H1 (cell line): ENCODE results near the gene GSE1. TPM values are rescaled to one million over a fixed set of nuclear protein-coding genes. Genes with fewer than 3 reads are reported as not detected.

Experiments used
- CTCF ChIA-PET: fragments of 300-600 bp; sonication (Branson Sonifier 250); formaldehyde crosslinking; loops from one replicate; lab custom pipeline; 2021; ENCODE audit not compliant: partially characterized antibody; lab: Charles Lee
- POLR2A ChIA-PET: fragments of 300-600 bp; sonication (Branson Sonifier 250); formaldehyde crosslinking; loops from one replicate; lab custom pipeline; 2021; ENCODE audit warnings: inconsistent platforms; ENCODE audit not compliant: partially characterized antibody; lab: Charles Lee
- DNase-seq, 2 experiments: peaks; one replicate each; pipeline versions ENCODE4 v3.0.0 to v3.0.0-alpha.2; 2010 to 2022; ENCODE audit warnings: low spot score in 2 of 2, low read depth in 1 of 2, mixed read lengths in 1 of 2
- FAIRE-seq: peaks from 2 replicates; lab custom pipeline; 2011; peaks lifted over from hg19 to GRCh38; lab: Jason Lieb, UNC
- H2AFZ ChIP-seq: 2 replicates; pipeline ENCODE4 v1.8.1; 2012; ENCODE audit warnings: low read length, inconsistent platforms
- H2AK5ac ChIP-seq: 2 replicates; pipeline ENCODE4 v1.6.1; 2013; ENCODE audit warnings: low read depth, low read length
- H2BK120ac ChIP-seq: replicated peaks from 2 replicates; pipeline ENCODE3; 2013; ENCODE audit warnings: low read depth, low read length, inconsistent platforms
- H2BK12ac ChIP-seq: 2 replicates; pipeline ENCODE4 v1.6.1; 2013; ENCODE audit warnings: low read depth, low read length
- H2BK15ac ChIP-seq: 2 replicates; pipeline ENCODE4 v1.6.1; 2013; ENCODE audit warnings: low read length
- H2BK20ac ChIP-seq: 2 replicates; pipeline ENCODE4 v1.6.1; 2013; ENCODE audit warnings: low read length
- H2BK5ac ChIP-seq: 2 replicates; pipeline ENCODE4 v1.6.1; 2013; ENCODE audit warnings: low read depth, low read length
- H3K14ac ChIP-seq: 2 replicates; pipeline ENCODE4 v1.6.1; 2013; ENCODE audit warnings: inconsistent platforms; ENCODE audit not compliant: insufficient read length
- H3K18ac ChIP-seq: 2 replicates; pipeline ENCODE4 v1.6.1; 2013; ENCODE audit warnings: low read length; ENCODE audit errors: extremely low read depth
- H3K23ac ChIP-seq: 2 replicates; pipeline ENCODE4 v1.6.1; 2013; ENCODE audit warnings: inconsistent platforms; ENCODE audit not compliant: insufficient read length
- H3K23me2 ChIP-seq: 2 replicates; pipeline ENCODE4 v1.6.1; 2013; ENCODE audit warnings: low read depth, low read length
- H3K27ac ChIP-seq: 2 replicates; pipeline ENCODE4 v1.6.1; 2011; ENCODE audit warnings: low read depth, low read length, inconsistent platforms
- H3K27me3 ChIP-seq, 4 experiments: replicated peaks in 1 of 4; 1 replicate in 1 of 4; 2 replicates in 3 of 4; pipeline versions ENCODE4 v1.6.1 to v1.8.1; 2011 to 2013; ENCODE audit warnings: low read length in 3 of 4, mild to moderate bottlenecking in 3 of 4, inconsistent platforms in 2 of 4, mixed read lengths in 2 of 4, moderate library complexity in 1 of 4; ENCODE audit not compliant: control insufficient read depth in 3 of 4, insufficient read depth in 3 of 4; ENCODE audit errors: extremely low read depth in 1 of 4
- H3K36me3 ChIP-seq, 4 experiments: 2 replicates each; pipeline versions ENCODE4 v1.6.1 to v1.8.1; 2011 to 2013; ENCODE audit warnings: mild to moderate bottlenecking in 4 of 4, low read length in 3 of 4, moderate library complexity in 2 of 4, control low read depth in 1 of 4, inconsistent platforms in 1 of 4; ENCODE audit not compliant: insufficient read depth in 4 of 4, control insufficient read depth in 2 of 4
- H3K4ac ChIP-seq: replicated peaks from 2 replicates; pipeline ENCODE3; 2013; ENCODE audit warnings: low read length, low read depth, mixed read lengths, inconsistent platforms; ENCODE audit not compliant: insufficient read length
- H3K4me1 ChIP-seq, 4 experiments: replicated peaks in 1 of 4; 1 replicate in 1 of 4; 2 replicates in 3 of 4; pipeline versions ENCODE4 v1.6.1 to v1.8.1; 2011 to 2013; ENCODE audit warnings: low read length in 3 of 4, inconsistent platforms in 2 of 4, mixed read lengths in 1 of 4; ENCODE audit not compliant: insufficient read depth in 4 of 4, control insufficient read depth in 3 of 4
- H3K4me2 ChIP-seq, 2 experiments: 2 replicates each; pipeline versions ENCODE4 v1.6.1 to v1.8.1; 2011 to 2013; ENCODE audit warnings: low read depth in 2 of 2, low read length in 2 of 2, control low read depth in 1 of 2, inconsistent platforms in 1 of 2, mild to moderate bottlenecking in 1 of 2; ENCODE audit not compliant: insufficient read depth in 1 of 2
- H3K4me3 ChIP-seq, 4 experiments: fragments of 200-600, 300-600 bp in 1 of 4; sonication (generic), shearing (Covaris generic), sonication (Bioruptor Twin) in 1 of 4; 2 replicates each; pipeline versions ENCODE4 v1.5.1 to v1.8.1; 2011 to 2016; ENCODE audit warnings: low read length in 4 of 4, low read depth in 3 of 4, control low read depth in 2 of 4, inconsistent platforms in 2 of 4, mild to moderate bottlenecking in 2 of 4, mixed read lengths in 1 of 4, moderate library complexity in 1 of 4; ENCODE audit not compliant: insufficient read depth in 2 of 4; ENCODE audit errors: extremely low read depth in 1 of 4
- H3K56ac ChIP-seq: replicated peaks from 2 replicates; pipeline ENCODE3; 2013; ENCODE audit warnings: low read depth, mild to moderate bottlenecking, mixed read lengths, low read length, inconsistent platforms; ENCODE audit not compliant: insufficient read length
- H3K79me1 ChIP-seq: 2 replicates; pipeline ENCODE4 v1.6.1; 2013; ENCODE audit warnings: low read depth, low read length, control low read depth
- H3K79me2 ChIP-seq, 2 experiments: 2 replicates each; pipeline versions ENCODE4 v1.6.1 to v1.8.1; 2012 to 2013; ENCODE audit warnings: low read length in 2 of 2, mild to moderate bottlenecking in 2 of 2, inconsistent platforms in 1 of 2; ENCODE audit not compliant: insufficient read depth in 2 of 2, control insufficient read depth in 1 of 2
- H3K9ac ChIP-seq, 4 experiments: replicated peaks in 1 of 4; 1 replicate in 1 of 4; 2 replicates in 3 of 4; pipeline versions ENCODE4 v1.6.1 to v1.8.1; 2011 to 2013; ENCODE audit warnings: low read depth in 3 of 4, low read length in 3 of 4, control low read depth in 2 of 4, mild to moderate bottlenecking in 2 of 4, moderate library complexity in 2 of 4, inconsistent platforms in 1 of 4; ENCODE audit errors: extremely low read depth in 1 of 4
- H3K9me3 ChIP-seq, 2 experiments: 2 replicates each; pipeline versions ENCODE4 v1.6.1 to v1.8.1; 2012 to 2013; ENCODE audit warnings: mild to moderate bottlenecking in 2 of 2, moderate library complexity in 2 of 2, control low read depth in 1 of 2, inconsistent platforms in 1 of 2, low read depth in 1 of 2, low read length in 1 of 2, mixed read lengths in 1 of 2; ENCODE audit not compliant: insufficient read depth in 2 of 2
- H4K20me1 ChIP-seq, 2 experiments: replicated peaks in 1 of 2; 2 replicates each; pipeline versions ENCODE3 to v1.8.1; 2011 to 2013; ENCODE audit warnings: inconsistent platforms in 2 of 2, low read length in 2 of 2, mild to moderate bottlenecking in 1 of 2; ENCODE audit not compliant: insufficient read depth in 2 of 2, control insufficient read depth in 1 of 2
- H4K5ac ChIP-seq: 2 replicates; pipeline ENCODE4 v1.6.1; 2013; ENCODE audit warnings: low read length, low read depth, mixed read lengths, inconsistent platforms; ENCODE audit not compliant: insufficient read length
- H4K8ac ChIP-seq: 2 replicates; pipeline ENCODE4 v1.8.0; 2013; ENCODE audit warnings: mild to moderate bottlenecking, moderate library complexity, low read length, inconsistent platforms; ENCODE audit not compliant: insufficient read depth; ENCODE audit errors: extremely low read depth
- H4K91ac ChIP-seq: replicated peaks from 2 replicates; pipeline ENCODE3; 2013; ENCODE audit warnings: low read length, mixed read lengths, inconsistent platforms; ENCODE audit not compliant: insufficient read length
- CBX8 ChIP-seq: fragments of 300-800, 300-1000 bp; sonication (generic); IDR thresholded peaks from 2 replicates; pipeline ENCODE4 v1.7.1; 2016; ENCODE audit warnings: low read depth, low read length, borderline replicate concordance
- CREB1 ChIP-seq: IDR thresholded peaks from 2 replicates; pipeline ENCODE4 v1.6.1; 2012; ENCODE audit warnings: inconsistent platforms
- CTCF ChIP-seq, 3 experiments: IDR thresholded peaks; 1 replicate in 2 of 3; 2 replicates in 1 of 3; pipeline versions ENCODE4 v1.5.1 to v1.6.1; 2011; ENCODE audit warnings: low read length in 3 of 3, mild to moderate bottlenecking in 3 of 3, inconsistent platforms in 2 of 3, low read depth in 1 of 3, moderate library complexity in 1 of 3; ENCODE audit not compliant: insufficient read depth in 1 of 3; ENCODE audit errors: control extremely low read depth in 1 of 3
- EGR1 ChIP-seq: IDR thresholded peaks from 2 replicates; pipeline ENCODE4 v1.6.1; 2011; ENCODE audit warnings: low read depth, low read length, borderline replicate concordance
- EZH2 ChIP-seq: fragments of 200-600 bp; sonication (generic); IDR thresholded peaks from 2 replicates; pipeline ENCODE4 v1.7.1; 2012; ENCODE audit warnings: low read depth, mild to moderate bottlenecking, moderate library complexity, low read length, inconsistent platforms; ENCODE audit not compliant: severe bottlenecking
- RFX5 ChIP-seq: IDR thresholded peaks from 2 replicates; pipeline ENCODE4 v1.6.1; 2011; ENCODE audit warnings: low read depth, low read length, improper control_type of control experiment, borderline replicate concordance
- RXRA ChIP-seq: IDR thresholded peaks from 2 replicates; pipeline ENCODE4 v1.6.1; 2011; ENCODE audit warnings: low read depth, mild to moderate bottlenecking, low read length, moderate library complexity; ENCODE audit not compliant: insufficient read depth
- SUZ12 ChIP-seq: fragments of 200-600 bp; sonication (generic); IDR thresholded peaks from 2 replicates; pipeline ENCODE4 v1.6.1; 2012; ENCODE audit warnings: mild to moderate bottlenecking, inconsistent platforms, low read length, moderate library complexity, mixed read lengths
- TAF1 ChIP-seq: IDR thresholded peaks from 2 replicates; pipeline ENCODE4 v1.6.1; 2011; ENCODE audit warnings: mild to moderate bottlenecking, low read depth, low read length
- USF2 ChIP-seq: IDR thresholded peaks from 2 replicates; pipeline ENCODE4 v1.6.1; 2011; ENCODE audit warnings: low read length, improper control_type of control experiment
- WGBS, 2 experiments: shearing (Covaris generic) in 1 of 2; methylation state at CpG; one replicate each; pipeline versions ENCODE4 v1.1.6 to v1.1.7; 2013 to 2015; ENCODE audit warnings: low lambda C conversion rate in 2 of 2, mixed read lengths in 2 of 2, inconsistent platforms in 1 of 2, low coverage in 1 of 2, missing lambda C conversion rate in 1 of 2; ENCODE audit not compliant: insufficient replicate concordance in 2 of 2, insufficient coverage in 1 of 2, insufficient read length in 1 of 2; ENCODE audit errors: extremely low coverage in 1 of 2, missing lambda C conversion rate in 1 of 2; 5-methylcytosine and 5-hydroxymethylcytosine counted together
- polyA plus RNA-seq, 7 experiments: library from polyadenylated mRNA; depleted of rRNA in 3 of 7; stranded (reverse) in 5 of 7; unstranded in 2 of 7; fragments of >200 nt in 5 of 7; fragments of 200-250 nt in 2 of 7; gene quantifications; 1 replicate in 5 of 7; 2 replicates in 1 of 7; 4 replicates in 1 of 7; pipeline versions ENCODE4 v1.2.1 to v1.2.3, GENCODE V29; 2011 to 2013; ENCODE audit warnings: missing spikeins in 2 of 7, mixed read lengths in 2 of 7
- total RNA-seq: library from RNA; stranded (reverse); fragmentation: NEBNext Ultra II Directional; extraction: Animal tissue kit (Norgen Biotek cat#: 25700); gene quantifications from 2 replicates; pipeline ENCODE4 v1.2.1, GENCODE V29; 2021

GSE1 gene
- total and polyA plus RNA-seq, 2 of the 8 experiments (the other 6 are each of a cell fraction or from before 2014, with no cell fraction given): 26.0 to 65.6 TPM

- no peak overlapping the region for H4K5ac ChIP-seq
- H2BK15ac ChIP-seq: no peak overlapping the region
- no peak overlapping the region for H3K23ac ChIP-seq
- H3K14ac ChIP-seq: no peak overlapping the region
- H3K4me3 ChIP-seq: no peak overlapping the region
- H4K20me1 ChIP-seq: no peaks in the 10 kb centered on the region
- H2AFZ ChIP-seq: no peak overlapping the region
- peak overlapping the region; percentile 80 for H4K91ac ChIP-seq
- FAIRE-seq (no peak), DNase-seq (no peak)
- CTCF ChIA-PET: interaction anchor here (0.7 to 5.5 kb wide), 25 partner anchors 9 to 185 kb away, joined by 3 to 26 read pairs (median 4); no protein-coding TSS in a partner anchor
- peak overlapping the region; percentile 66; the same call in 1 of the 2 replicates for H2BK20ac ChIP-seq
- peaks cover 7 to 54% (median 42%) of the 10 kb centered on the region in 4 experiments for H3K4me1 ChIP-seq
- peak overlapping the region in 1 of 2 experiments; percentile 47; a peak in 1 of 4 replicates for H3K4me2 ChIP-seq
- no peak overlapping the region for H3K4ac ChIP-seq
- H3K27me3 ChIP-seq: no peaks in the 10 kb centered on the region
- H4K8ac ChIP-seq: no peak overlapping the region
- H3K79me2 ChIP-seq: peaks cover 0 to 29% of the 10 kb centered on the region in 2 experiments; a peak in 2 of 4 replicates
- peak overlapping the region; percentile 83 for H2BK5ac ChIP-seq
- peaks cover 1% of the 10 kb centered on the region; the same call in 1 of the 2 replicates for H3K23me2 ChIP-seq
- H2AK5ac ChIP-seq: peak overlapping the region; percentile 86; the same call in 1 of the 2 replicates
- no peak overlapping the region for H3K9ac ChIP-seq
- H3K18ac ChIP-seq: peak overlapping the region; percentile 83
- H3K36me3 ChIP-seq: no peaks in the 10 kb centered on the region; a peak in 1 of 8 replicates
- peaks cover 4% of the 10 kb centered on the region for H3K79me1 ChIP-seq
- 73% methylated on average over 10 of the region's 10 CpGs; no CpG with 5 or more reads in 1 of the 2 experiments for WGBS, 2 experiments
- peak overlapping the region; percentile 87 for H2BK12ac ChIP-seq
- H3K9me3 ChIP-seq: no peaks in the 10 kb centered on the region
- H3K56ac ChIP-seq: no peak overlapping the region
- H3K27ac ChIP-seq: no peak overlapping the region
- POLR2A ChIA-PET: interaction anchor here (0.7 to 6.0 kb wide), 11 partner anchors 8 to 108 kb away, joined by 3 to 28 read pairs (median 5); partner anchors contain the start of gene GSE1
- H2BK120ac ChIP-seq: peak overlapping the region; percentile 27
- TF ChIP-seq RXRA: no peak
- no peak for TF ChIP-seq CTCF (IDR thresholded peaks at IDR 0.05; ENCODE audit: control extremely low read depth in 1 of 3, insufficient read depth in 1 of 3, low read depth in 1 of 3, low read length in 3 of 3)
- no peak for TF ChIP-seq CREB1
- no peak for TF ChIP-seq EGR1
- TF ChIP-seq RFX5: no peak
- TF ChIP-seq USF2: no peak
- no peak for TF ChIP-seq EZH2
- no peak for TF ChIP-seq SUZ12
- no peak for TF ChIP-seq CBX8
- no peak for TF ChIP-seq TAF1
Measured at GRCh38 chr16:85601272-85601639, 11.9 kb upstream of the GSE1 start.
